ENCODE data around the gene HDLBP. TPM values are rescaled to one million over a fixed set of nuclear protein-coding genes. Genes with fewer than 3 reads are reported as not detected.

The HDLBP gene
- total and polyA plus RNA-seq, 2 of the 4 experiments (the other 2 are of a cell fraction) = 648 to 1,165 TPM

- BruUV-seq (replicated peaks) = TSS peak; percentile 77
- Histone ChIP-seq H3K4ac (ENCODE audit: low read depth, low read length) (no peak overlapping the region), H3K79me1 (ENCODE audit: low read depth in 1 of 2, low read length in 2 of 2) (peaks cover 45 to 80% of the 10 kb centered on the region in 2 experiments), H3K4me2 (ENCODE audit: low read depth, low read length) (no peak overlapping the region), H3K4me1 (ENCODE audit: control insufficient read depth, insufficient read depth, low read length) (no peaks in the 10 kb centered on the region), H4K5ac (ENCODE audit: low read depth, low read length) (no peak overlapping the region), H4K20me1 (ENCODE audit: insufficient read depth, low read length) (peaks cover 92% of the 10 kb centered on the region), H3K27me3 (ENCODE audit: control insufficient read depth, insufficient read depth, low read length) (no peaks in the 10 kb centered on the region), H2AFZ (replicated peaks; ENCODE audit: low read length, poor library complexity) (no peak overlapping the region), H3K27ac (ENCODE audit: insufficient read depth, low read length) (no peak overlapping the region), H2AK9ac (replicated peaks; ENCODE audit: low read depth, low read length, poor library complexity) (no peak overlapping the region), H3K9me3 (ENCODE audit: control insufficient read depth, insufficient read depth, low read length) (no peaks in the 10 kb centered on the region), H3K23ac (ENCODE audit: low read depth, low read length) (no peak overlapping the region), H2BK120ac (ENCODE audit: low read depth, low read length) (no peak overlapping the region), H3K9ac (ENCODE audit: low read depth, low read length) (no peak overlapping the region), H3K4me3 (ENCODE audit: insufficient read depth, low read depth, low read length) (no peak overlapping the region), H2AK5ac (ENCODE audit: low read depth, low read length) (no peak overlapping the region), H3K18ac (ENCODE audit: low read depth, low read length) (no peak overlapping the region), H3K36me3 (ENCODE audit: control insufficient read depth, insufficient read depth, low read length) (peaks cover 78% of the 10 kb centered on the region), H2BK5ac (ENCODE audit: low read depth, low read length, poor library complexity, severe bottlenecking) (no peak overlapping the region), H4K8ac (ENCODE audit: low read depth in 2 of 2, low read length in 2 of 2) (no peak overlapping the region), H3K56ac (ENCODE audit: extremely low read depth, insufficient read depth, low read length) (no peak overlapping the region), H2BK15ac (ENCODE audit: low read depth, low read length) (no peak overlapping the region), H4K91ac (ENCODE audit: insufficient read depth, low read depth, low read length) (no peak overlapping the region), H3K9me1 (ENCODE audit: insufficient read depth, low read length) (peaks cover 7% of the 10 kb centered on the region), H2BK20ac (ENCODE audit: low read depth, low read length) (no peak overlapping the region), H3K14ac (replicated peaks; ENCODE audit: low read depth, low read length) (no peak overlapping the region)
- no CpG with 5 or more reads among the region's 11 CpGs for WGBS, 2 experiments (ENCODE audit: extremely low coverage in 2 of 2, insufficient read length in 1 of 2)
- ChIA-PET POLR2A (ENCODE audit: unreplicated experiment) (no interaction called here), CTCF (no interaction called here)
- DNase-seq = no peak
- dilution Hi-C loops (cut with HindIII; ENCODE audit: low sequenced_read_pairs, unreplicated experiment) (no loop called here), in situ Hi-C loops (cut with MboI; ENCODE audit: low sequenced_read_pairs) (no loop called here), intact Hi-C loops (cut with micrococcal nuclease) (loop anchor here (5.0 kb wide), 1 partner anchor 96 kb away; no protein-coding TSS in a partner anchor)
- TF ChIP-seq CTCF (conservative IDR thresholded peaks at IDR 0.05; ENCODE audit: low read depth, low read length) (no peak), BHLHE40 (IDR thresholded peaks at IDR 0.05; ENCODE audit: low read depth, low read length) (no peak), SMC3 (IDR thresholded peaks at IDR 0.05; ENCODE audit: low read depth, low read length) (no peak), RCOR1 (IDR thresholded peaks at IDR 0.05; ENCODE audit: insufficient replicate concordance, low read length) (no peak), MAFK (IDR thresholded peaks at IDR 0.05; ENCODE audit: low read depth, low read length) (no peak)
- TF ChIP-seq, protein P1, sequence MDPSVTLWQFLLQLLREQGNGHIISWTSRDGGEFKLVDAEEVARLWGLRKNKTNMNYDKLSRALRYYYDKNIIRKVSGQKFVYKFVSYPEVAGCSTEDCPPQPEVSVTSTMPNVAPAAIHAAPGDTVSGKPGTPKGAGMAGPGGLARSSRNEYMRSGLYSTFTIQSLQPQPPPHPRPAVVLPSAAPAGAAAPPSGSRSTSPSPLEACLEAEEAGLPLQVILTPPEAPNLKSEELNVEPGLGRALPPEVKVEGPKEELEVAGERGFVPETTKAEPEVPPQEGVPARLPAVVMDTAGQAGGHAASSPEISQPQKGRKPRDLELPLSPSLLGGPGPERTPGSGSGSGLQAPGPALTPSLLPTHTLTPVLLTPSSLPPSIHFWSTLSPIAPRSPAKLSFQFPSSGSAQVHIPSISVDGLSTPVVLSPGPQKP (IDR thresholded peaks at IDR 0.05; ENCODE audit: borderline replicate concordance, low read depth, low read length) = no peak
- ATAC-seq (ENCODE audit: low read depth) = no peak
Observed at GRCh38 chr2:241256168-241256545, 59.3 kb downstream of the HDLBP start.
